Central memory CD8-positive, alpha-beta T cell (primary cell): Measurements from ENCODE around the gene EPB41.
A peak's percentile ranks its signal among the peaks of the same experiment; 100 is the strongest.

Source experiments
- ATAC-seq: fragments of 150-1000 bp; cut with Tn5 transposase; replicated peaks from 2 replicates; pipeline ENCODE4 v1.10.0; 2022; ENCODE audit warnings: mild to moderate bottlenecking, moderate FRiP score, moderate number of reproducible peaks; ENCODE audit not compliant: poor library complexity, severe bottlenecking; ENCODE audit errors: extremely low read depth
- DNase-seq, 2 donors: peaks; one replicate each; pipeline ENCODE4 v3.0.0; 2021; ENCODE audit warnings: low spot score in 2 of 2
- H3K27ac Mint-ChIP-seq: one replicate; pipeline ENCODE4 v1.8.0; 2022; ENCODE audit warnings: low read depth, mild to moderate bottlenecking, moderate library complexity, mixed read lengths
- H3K27me3 Mint-ChIP-seq: one replicate; pipeline ENCODE4 v1.8.0; 2022; ENCODE audit warnings: mixed read lengths
- H3K36me3 Mint-ChIP-seq: one replicate; pipeline ENCODE4 v1.8.0; 2022; ENCODE audit warnings: mild to moderate bottlenecking, moderate library complexity, mixed read lengths; ENCODE audit not compliant: insufficient read depth
- H3K4me1 Mint-ChIP-seq: one replicate; pipeline ENCODE4 v1.8.0; 2022; ENCODE audit warnings: mixed read lengths
- H3K4me3 Mint-ChIP-seq: one replicate; pipeline ENCODE4 v1.8.0; 2022; ENCODE audit warnings: mild to moderate bottlenecking, moderate library complexity, mixed read lengths
- H3K9me3 Mint-ChIP-seq: one replicate; pipeline ENCODE4 v1.8.0; 2022; ENCODE audit warnings: mixed read lengths

The EPB41 gene

DNA sequence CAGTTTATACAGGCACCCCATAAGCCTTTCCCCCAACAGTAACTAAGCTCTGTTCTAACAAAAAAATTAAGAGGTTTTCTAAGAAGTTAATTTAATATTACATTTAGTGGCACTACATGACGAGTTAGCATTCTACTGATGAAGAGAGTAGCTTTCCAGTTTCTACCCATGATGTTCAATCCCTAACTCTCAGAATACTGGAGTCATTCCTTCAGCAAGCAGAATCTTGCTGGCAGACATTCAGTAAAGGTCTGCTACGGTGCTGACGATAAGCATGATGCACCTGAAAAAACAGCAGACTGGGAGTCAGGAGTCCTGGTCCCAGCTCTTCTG lies 242.9 kb downstream of the EPB41 start:
- Mint-ChIP-seq H3K9me3 (no peaks in the 10 kb centered on the region), H3K27me3 (no peaks in the 10 kb centered on the region), H3K36me3 (peaks cover 72% of the 10 kb centered on the region), H3K4me1 (peaks cover 5% of the 10 kb centered on the region), H3K4me3 (no peak overlapping the region), H3K27ac (no peak overlapping the region)
- ATAC-seq, result no peak
- DNase-seq, result no peak

DNA sequence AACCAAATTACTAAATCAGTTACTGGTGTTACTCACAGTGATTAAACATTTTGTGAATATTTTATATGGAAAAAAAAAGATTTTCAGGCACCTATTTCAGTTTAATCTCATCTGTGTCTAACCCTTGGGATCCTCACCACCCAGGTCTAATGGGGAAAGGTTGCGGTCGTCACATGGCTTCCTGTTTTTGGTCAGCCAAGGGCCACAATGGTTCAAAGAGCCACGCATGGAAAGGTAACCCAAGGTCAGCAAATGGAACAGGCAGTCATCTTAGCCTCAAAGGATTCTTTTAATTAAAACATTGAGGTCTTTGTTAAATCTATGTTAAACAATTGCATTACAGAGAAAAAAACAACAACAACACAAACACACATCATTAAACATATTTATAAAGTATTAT lies 245.4 kb downstream of the EPB41 start:
- Mint-ChIP-seq H3K4me3 (no peak overlapping the region), H3K36me3 (peaks cover 50% of the 10 kb centered on the region), H3K27me3 (no peaks in the 10 kb centered on the region), H3K27ac (no peak overlapping the region), H3K9me3 (no peaks in the 10 kb centered on the region), H3K4me1 (peaks cover 13% of the 10 kb centered on the region)
- DNase-seq, result no peak
- no peak for ATAC-seq

- H3K4me1 Mint-ChIP-seq, result peaks cover 33% of the 10 kb centered on the region
Measured at GRCh38 chr1:29162025-29162424, 247.7 kb downstream of the EPB41 start.

GRCh38 chr1:29162476-29163138 lies 248.2 kb downstream of the EPB41 start:
- ATAC-seq (no peak), DNase-seq (no peak)
- no peaks in the 10 kb centered on the region for H3K9me3 Mint-ChIP-seq
- no peak overlapping the region for H3K27ac Mint-ChIP-seq
- H3K36me3 Mint-ChIP-seq, result peaks cover 53% of the 10 kb centered on the region
- H3K4me1 Mint-ChIP-seq, result peaks cover 37% of the 10 kb centered on the region
- H3K27me3 Mint-ChIP-seq, result no peaks in the 10 kb centered on the region
- H3K4me3 Mint-ChIP-seq, result no peak overlapping the region

More at GRCh38 chr1:29162025-29162424, 247.7 kb downstream of the EPB41 start:
- Mint-ChIP-seq H3K27me3 (no peaks in the 10 kb centered on the region), H3K4me3 (no peak overlapping the region), H3K27ac (peak overlapping the region; percentile 38), H3K9me3 (no peaks in the 10 kb centered on the region), H3K36me3 (peaks cover 51% of the 10 kb centered on the region)
- DNase-seq (no peak), ATAC-seq (no peak)

- Mint-ChIP-seq H3K27me3 (no peaks in the 10 kb centered on the region), H3K4me3 (no peak overlapping the region), H3K9me3 (no peaks in the 10 kb centered on the region), H3K36me3 (peaks cover 42% of the 10 kb centered on the region), H3K27ac (peak overlapping the region; percentile 55), H3K4me1 (peaks cover 52% of the 10 kb centered on the region)
- DNase-seq (no peak), ATAC-seq (no peak)
Measured at GRCh38 chr1:29164588-29164987, 250.2 kb downstream of the EPB41 start.

GRCh38 chr1:29166291-29166878 lies 252.0 kb downstream of the EPB41 start:
- Mint-ChIP-seq H3K4me1 (peaks cover 70% of the 10 kb centered on the region), H3K27me3 (no peaks in the 10 kb centered on the region), H3K36me3 (peaks cover 36% of the 10 kb centered on the region), H3K27ac (no peak overlapping the region), H3K4me3 (no peak overlapping the region), H3K9me3 (no peaks in the 10 kb centered on the region)
- ATAC-seq (no peak), DNase-seq (no peak)

DNA sequence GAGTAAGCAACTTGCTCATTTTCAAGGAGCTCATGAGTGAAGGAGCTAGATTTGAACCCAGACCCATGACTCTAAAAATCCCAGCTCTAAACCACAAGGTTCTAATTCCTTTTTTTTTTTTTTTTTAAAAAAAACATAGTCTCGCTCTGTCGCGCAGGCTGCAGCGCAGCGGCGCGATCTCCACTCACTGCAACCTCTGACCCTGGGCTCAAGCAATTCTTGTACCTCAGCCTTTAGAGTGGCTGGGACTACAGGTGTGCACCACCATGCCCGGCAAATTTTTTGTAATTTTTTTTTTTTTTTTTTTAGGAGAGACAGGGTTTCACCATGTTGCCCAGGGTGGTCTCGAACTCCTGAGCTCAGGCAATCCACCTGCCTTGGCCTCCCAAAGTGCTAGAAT lies 253.5 kb downstream of the EPB41 start:
- ATAC-seq (no peak), DNase-seq (no peak)
- no peak overlapping the region for H3K4me3 Mint-ChIP-seq
- H3K27ac Mint-ChIP-seq, result peak overlapping the region; percentile 38
- no peaks in the 10 kb centered on the region for H3K27me3 Mint-ChIP-seq
- no peaks in the 10 kb centered on the region for H3K9me3 Mint-ChIP-seq
- peaks cover 76% of the 10 kb centered on the region for H3K4me1 Mint-ChIP-seq
- peaks cover 40% of the 10 kb centered on the region for H3K36me3 Mint-ChIP-seq
